ENCODE measurements around the gene AQP10. TPM values are rescaled to one million over a fixed set of nuclear protein-coding genes. Genes with fewer than 3 reads are reported as not detected.
"Not testable (repeated sequence)": the region's sequence is repeated elsewhere in the genome, so short reads cannot be mapped to it uniquely, and the experiment has no call there.

The AQP10 gene
- total RNA-seq, 4 donors from 2014 or later: 0.26 TPM; not detected in 3

- no peaks in the 10 kb centered on the region for H3K27me3 ChIP-seq
- H3K9me3 ChIP-seq: no peaks in the 10 kb centered on the region
- H3K36me3 ChIP-seq: peaks cover 27% of the 10 kb centered on the region
- no peak for TF ChIP-seq POLR2AphosphoS5 (IDR thresholded peaks at IDR 0.05)
- no peak for TF ChIP-seq CTCF (IDR thresholded peaks at IDR 0.05)
- no peak for TF ChIP-seq EP300 (IDR thresholded peaks at IDR 0.05)
- no peak for TF ChIP-seq POLR2A (IDR thresholded peaks at IDR 0.05)
- H3K4me3 ChIP-seq: no peak overlapping the region
- H3K27ac ChIP-seq: no peak overlapping the region
- H3K4me1 ChIP-seq: peaks cover 55% of the 10 kb centered on the region
- DNase-seq (ENCODE audit: low spot score in 2 of 2): no peak
Measured at GRCh38 chr1:154330669-154331068, 9.8 kb downstream of the AQP10 start.

GRCh38 chr1:154334079-154335024, 13.5 kb downstream of the AQP10 start:
- Histone ChIP-seq H3K36me3 (peaks cover 46% of the 10 kb centered on the region), H3K27me3 (no peaks in the 10 kb centered on the region), H3K27ac (peak overlapping the region; percentile 21), H3K4me1 (peaks cover 18% of the 10 kb centered on the region), H3K4me3 (no peak overlapping the region), H3K9me3 (no peaks in the 10 kb centered on the region)
- whole genome bisulfite sequencing: 72% methylated on average over 13 of the region's 13 CpGs
- TF ChIP-seq EP300 (IDR thresholded peaks at IDR 0.05) (no peak), POLR2A (IDR thresholded peaks at IDR 0.05) (no peak), POLR2AphosphoS5 (IDR thresholded peaks at IDR 0.05) (no peak)
- DNase-seq (ENCODE audit: low spot score in 2 of 2): no peak

- peaks cover 14% of the 10 kb centered on the region for H3K4me1 ChIP-seq
- 39% methylated on average over 10 of the region's 11 CpGs for WGBS
- H3K9me3 ChIP-seq: no peaks in the 10 kb centered on the region
- H3K36me3 ChIP-seq: peaks cover 54% of the 10 kb centered on the region
- no peaks in the 10 kb centered on the region for H3K27me3 ChIP-seq
- peak overlapping the region; percentile 21 for H3K27ac ChIP-seq
- peak; percentile 95 to 96 for DNase-seq (ENCODE audit: low spot score in 2 of 2)
- no peak overlapping the region for H3K4me3 ChIP-seq
- peak in 1 of 3 donors; percentile 21 for TF ChIP-seq POLR2AphosphoS5 (IDR thresholded peaks at IDR 0.05)
- no peak for TF ChIP-seq EP300 (IDR thresholded peaks at IDR 0.05)
- no peak for TF ChIP-seq POLR2A (IDR thresholded peaks at IDR 0.05)
- TF ChIP-seq CTCF (IDR thresholded peaks at IDR 0.05): peak; percentile 72 to 80
Measured at GRCh38 chr1:154335025-154335714, 14.3 kb downstream of the AQP10 start.

GRCh38 chr1:154337253-154337894, 16.5 kb downstream of the AQP10 start:
- Histone ChIP-seq H3K27ac (no peak overlapping the region), H3K4me1 (peaks cover 17% of the 10 kb centered on the region), H3K27me3 (no peaks in the 10 kb centered on the region), H3K4me3 (no peak overlapping the region), H3K36me3 (peaks cover 57% of the 10 kb centered on the region), H3K9me3 (no peaks in the 10 kb centered on the region)
- TF ChIP-seq EP300 (IDR thresholded peaks at IDR 0.05): no peak
- TF ChIP-seq POLR2A (IDR thresholded peaks at IDR 0.05): no peak
- no peak for TF ChIP-seq CTCF (IDR thresholded peaks at IDR 0.05)
- TF ChIP-seq POLR2AphosphoS5 (IDR thresholded peaks at IDR 0.05): no peak
- DNase-seq (ENCODE audit: low spot score in 2 of 2): no peak
- 84% methylated on average over 8 of the region's 8 CpGs for WGBS

GRCh38 chr1:154338875-154339274, 18.0 kb downstream of the AQP10 start:
- 94% methylated on average over 2 of the region's 2 CpGs for WGBS
- no peak for DNase-seq (ENCODE audit: low spot score in 2 of 2)
- no peaks in the 10 kb centered on the region for H3K9me3 ChIP-seq
- no peak overlapping the region for H3K27ac ChIP-seq
- TF ChIP-seq POLR2A (IDR thresholded peaks at IDR 0.05) (no peak), EP300 (IDR thresholded peaks at IDR 0.05) (no peak), CTCF (IDR thresholded peaks at IDR 0.05) (no peak), POLR2AphosphoS5 (IDR thresholded peaks at IDR 0.05) (no peak)
- no peak overlapping the region for H3K4me3 ChIP-seq
- H3K4me1 ChIP-seq: peaks cover 17% of the 10 kb centered on the region
- peaks cover 69% of the 10 kb centered on the region for H3K36me3 ChIP-seq
- no peaks in the 10 kb centered on the region for H3K27me3 ChIP-seq

GRCh38 chr1:154341366-154341765, 20.5 kb downstream of the AQP10 start:
- not testable (repeated sequence) for H3K9me3 ChIP-seq; H3K27ac ChIP-seq; DNase-seq (ENCODE audit: low spot score in 2 of 2); H3K4me3 ChIP-seq; H3K4me1 ChIP-seq; H3K27me3 ChIP-seq
- 98% methylated on average over 9 of the region's 9 CpGs for WGBS
- H3K36me3 ChIP-seq: peaks cover 89% of the 10 kb centered on the region

Measured in suprapubic skin (tissue), 4 donors.